GM13977 (cell line): Measurements from ENCODE around the gene CDT1.

Experiments
- DNase-seq: peaks from one replicate; pipeline ENCODE4 v3.0.0; 2012; ENCODE audit warnings: low spot score
- CTCF ChIP-seq: IDR thresholded peaks from 2 replicates; pipeline ENCODE4 v1.5.1; 2012; ENCODE audit warnings: mild to moderate bottlenecking, control low read depth; ENCODE audit not compliant: insufficient read depth; ENCODE audit errors: extremely low read depth, missing control alignments
- in situ Hi-C: fragments of 300-500 bp; cut with MboI; formaldehyde crosslinking; loops from one replicate; pipeline ENCODE4 v1.12.0; 2022; ENCODE audit warnings: low sequenced_read_pairs, low pct_unique_long_range_greater_than_20kb, mixed read lengths, inconsistent platforms; ENCODE audit not compliant: unreplicated experiment

The CDT1 gene

GRCh38 chr16:88762941-88763340 lies 40.6 kb upstream of the CDT1 start:
- in situ Hi-C loops = no loop called here
- DNase-seq = no peak
- no peak for TF ChIP-seq CTCF

GRCh38 chr16:88763502-88764053 lies 40.0 kb upstream of the CDT1 start:
- no peak for DNase-seq
- TF ChIP-seq CTCF = no peak
- in situ Hi-C loops = no loop called here

GRCh38 chr16:88764080-88764479 lies 39.5 kb upstream of the CDT1 start:
- no peak for TF ChIP-seq CTCF
- no peak for DNase-seq

GRCh38 chr16:88764913-88765349 lies 38.7 kb upstream of the CDT1 start:
- no peak for DNase-seq
- in situ Hi-C loops = no loop called here
- no peak for TF ChIP-seq CTCF

More at GRCh38 chr16:88764080-88764479, 39.5 kb upstream of the CDT1 start:
- in situ Hi-C loops = no loop called here

GRCh38 chr16:88766975-88767374 lies 36.6 kb upstream of the CDT1 start:
- in situ Hi-C loops = no loop called here
- no peak for TF ChIP-seq CTCF
- DNase-seq = no peak

- no peak for TF ChIP-seq CTCF
- in situ Hi-C loops = no loop called here
- no peak for DNase-seq
Measured at GRCh38 chr16:88767546-88768070, 36.0 kb upstream of the CDT1 start.
